HCT116 (cell line): ENCODE measurements around the gene HSPA12A. TPM values are rescaled to one million over a fixed set of nuclear protein-coding genes. Genes with fewer than 3 reads are reported as not detected.

ENCODE experiments used
- ATAC-seq: fragments of 200-7000 bp; cut with Tn5 transposase; 2 replicates; pipeline ENCODE4 v1.9.1; 2020; ENCODE audit warnings: mild to moderate bottlenecking, moderate library complexity
- BruUV-seq: library from RNA; stranded (reverse); fragments of 400-500 nt; replicated peaks from 2 replicates; lab custom pipeline; 2021; lab: Mats Ljungman, UMichigan
- CTCF ChIA-PET: fragments of 300-600 bp; sonication (Branson Sonifier 250); formaldehyde crosslinking; loops from one replicate; lab custom pipeline; 2021; ENCODE audit warnings: antibody characterized with exemption; lab: Charles Lee
- POLR2A ChIA-PET: fragments of 300-600, 350-600 bp; sonication (Branson Sonifier 250); formaldehyde crosslinking; loops from one replicate; lab custom pipeline; 2021; ENCODE audit warnings: antibody characterized with exemption; lab: Charles Lee
- RAD21 ChIA-PET, 2 experiments: fragments of 300-600 bp; sonication (Branson Sonifier 250); formaldehyde crosslinking; loops; one replicate each; lab custom pipeline; 2023; ENCODE audit warnings: low total read pairs in 2 of 2; ENCODE audit not compliant: uncharacterized antibody in 2 of 2, unreplicated experiment in 2 of 2, low non-redundant PET in 1 of 2; lab: Charles Lee
- DNase-seq: peaks from one replicate; pipeline ENCODE4 v3.0.0-alpha.2; 2010; ENCODE audit warnings: low read depth, low spot score
- H2AFZ ChIP-seq: fragments of 200-600 bp; shearing (Covaris generic), sonication (generic); 2 replicates; pipeline ENCODE4 v1.6.1; 2017; ENCODE audit warnings: low read depth, mixed run types, mixed read lengths, antibody characterized with exemption, low read length; ENCODE audit not compliant: poor library complexity, severe bottlenecking
- H3K27ac ChIP-seq: 2 replicates; pipeline ENCODE4 v1.5.1; 2012; ENCODE audit warnings: low read depth, low read length
- H3K27me3 ChIP-seq: fragments of 200-600 bp; sonication (generic); 2 replicates; pipeline ENCODE4 v1.6.1; 2016; ENCODE audit warnings: mixed run types, low read length, mixed read lengths; ENCODE audit not compliant: insufficient read depth
- H3K36me3 ChIP-seq, 2 experiments: fragments of 200-500 bp in 1 of 2; fragments of 200-600 bp in 1 of 2; sonication (Bioruptor generic) in 1 of 2; sonication (generic) in 1 of 2; 2 replicates each; pipeline versions ENCODE4 v1.5.1 to v1.6.1; 2014 to 2016; ENCODE audit warnings: low read length in 2 of 2, inconsistent platforms in 1 of 2, mixed read lengths in 1 of 2, mixed run types in 1 of 2; ENCODE audit not compliant: insufficient read depth in 2 of 2, control insufficient read depth in 1 of 2
- H3K4me1 ChIP-seq, 2 experiments: fragments of 200-600 bp in 1 of 2; sonication (generic) in 1 of 2; 2 replicates each; pipeline versions ENCODE4 v1.5.1 to v1.6.1; 2012 to 2017; ENCODE audit warnings: low read length in 2 of 2, inconsistent platforms in 1 of 2, mild to moderate bottlenecking in 1 of 2, mixed read lengths in 1 of 2, mixed run types in 1 of 2, moderate library complexity in 1 of 2; ENCODE audit not compliant: insufficient read depth in 2 of 2, control insufficient read depth in 1 of 2
- H3K4me2 ChIP-seq: fragments of 200-600 bp; sonication (generic); 2 replicates; pipeline ENCODE4 v1.6.1; 2017; ENCODE audit warnings: mixed run types, low read length, mixed read lengths
- H3K4me3 ChIP-seq, 2 experiments: fragments of 200-600 bp in 1 of 2; sonication (generic) in 1 of 2; replicated peaks in 1 of 2; 2 replicates each; pipeline ENCODE4 v1.5.1; 2011 to 2016; ENCODE audit warnings: low read length in 2 of 2, control low read depth in 1 of 2, low read depth in 1 of 2, mild to moderate bottlenecking in 1 of 2, mixed read lengths in 1 of 2, mixed run types in 1 of 2
- H3K79me2 ChIP-seq: fragments of 200-600 bp; sonication (generic); 2 replicates; pipeline ENCODE4 v1.6.1; 2017; ENCODE audit warnings: mild to moderate bottlenecking, mixed run types, low read length, moderate library complexity, mixed read lengths; ENCODE audit not compliant: insufficient read depth
- H3K9ac ChIP-seq: fragments of 200-600 bp; sonication (generic); 2 replicates; pipeline ENCODE4 v1.6.1; 2016; ENCODE audit warnings: low read length, mixed read lengths
- H3K9me2 ChIP-seq: fragments of 200-600 bp; sonication (generic), shearing (Covaris generic); 2 replicates; pipeline ENCODE4 v1.6.1; 2017; ENCODE audit warnings: mixed run types, mild to moderate bottlenecking, moderate library complexity; ENCODE audit not compliant: insufficient read depth
- H3K9me3 ChIP-seq, 2 experiments: fragments of 200-500 bp in 1 of 2; fragments of 200-600 bp in 1 of 2; sonication (Bioruptor generic) in 1 of 2; sonication (generic) in 1 of 2; 2 replicates each; pipeline ENCODE4 v1.6.1; 2014 to 2017; ENCODE audit warnings: low read length in 2 of 2, mixed read lengths in 2 of 2, inconsistent platforms in 1 of 2, low read depth in 1 of 2, mild to moderate bottlenecking in 1 of 2, mixed run types in 1 of 2, moderate library complexity in 1 of 2; ENCODE audit not compliant: control insufficient read depth in 1 of 2, insufficient read depth in 1 of 2
- H4K20me1 ChIP-seq: fragments of 200-600 bp; sonication (generic), shearing (Covaris generic); 2 replicates; pipeline ENCODE4 v1.6.1; 2017; ENCODE audit warnings: mixed run types, mild to moderate bottlenecking, moderate library complexity; ENCODE audit not compliant: insufficient read depth
- ATF3 ChIP-seq: IDR thresholded peaks from 2 replicates; pipeline ENCODE4 v1.6.1; 2012
- CEBPB ChIP-seq: IDR thresholded peaks from 2 replicates; pipeline ENCODE4 v1.6.1; 2012; ENCODE audit warnings: low read depth
- CTCF ChIP-seq, 3 experiments: fragments of 200-600 bp in 1 of 3; sonication (generic) in 1 of 3; IDR thresholded peaks in 2 of 3; conservative IDR thresholded peaks in 1 of 3; 2 replicates each; pipeline ENCODE4 v1.5.1; 2012 to 2017; ENCODE audit warnings: low read depth in 2 of 3, low read length in 2 of 3, antibody characterized with exemption in 1 of 3, borderline replicate concordance in 1 of 3, control low read depth in 1 of 3, mild to moderate bottlenecking in 1 of 3, mixed read lengths in 1 of 3, mixed run types in 1 of 3, moderate library complexity in 1 of 3; ENCODE audit not compliant: insufficient read depth in 1 of 3
- ELF1 ChIP-seq: IDR thresholded peaks from 2 replicates; pipeline ENCODE4 v1.6.1; 2012; ENCODE audit warnings: low read depth, borderline replicate concordance
- EZH2phosphoT487 ChIP-seq: fragments of 200-600 bp; IDR thresholded peaks from 2 replicates; pipeline ENCODE4 v1.6.1; 2018; ENCODE audit warnings: antibody characterized with exemption, borderline replicate concordance
- FOSL1 ChIP-seq: IDR thresholded peaks from 2 replicates; pipeline ENCODE4 v1.6.1; 2012; ENCODE audit warnings: low read depth
- JUND ChIP-seq: IDR thresholded peaks from 2 replicates; pipeline ENCODE4 v1.6.1; 2012
- POLR2AphosphoS5 ChIP-seq: IDR thresholded peaks from 2 replicates; pipeline ENCODE4 v1.6.1; 2011; ENCODE audit warnings: mild to moderate bottlenecking, low read depth, low read length, moderate library complexity
- RAD21 ChIP-seq: IDR thresholded peaks from 2 replicates; pipeline ENCODE4 v1.6.1; 2012; ENCODE audit warnings: low read depth, mild to moderate bottlenecking
- REST ChIP-seq: IDR thresholded peaks from 2 replicates; pipeline ENCODE4 v1.6.1; 2012; ENCODE audit warnings: low read depth
- SIN3A ChIP-seq: IDR thresholded peaks from 2 replicates; pipeline ENCODE4 v1.6.1; 2012; ENCODE audit warnings: low read depth
- SRF ChIP-seq: IDR thresholded peaks from 2 replicates; pipeline ENCODE4 v1.6.1; 2012; ENCODE audit warnings: low read depth
- YY1 ChIP-seq: IDR thresholded peaks from 2 replicates; pipeline ENCODE4 v1.6.1; 2011; ENCODE audit warnings: low read length, low read depth, moderate library complexity, mild to moderate bottlenecking; ENCODE audit not compliant: insufficient replicate concordance; ENCODE audit errors: extremely low read depth
- ZBTB33 ChIP-seq: IDR thresholded peaks from 2 replicates; pipeline ENCODE4 v1.6.1; 2011; ENCODE audit warnings: mild to moderate bottlenecking, low read length, moderate library complexity; ENCODE audit not compliant: insufficient replicate concordance; ENCODE audit errors: extremely low read depth
- ZFX ChIP-seq: fragments of 450-650 bp; IDR thresholded peaks from 2 replicates; pipeline ENCODE4 v1.6.1; 2017
- intact Hi-C: fragments of 100-400 bp; cut with micrococcal nuclease; formaldehyde crosslinking; loops from 2 replicates; pipeline ENCODE4 v1.10.0; 2022
- total RNA-seq: library from RNA; stranded (reverse); gene quantifications from one replicate; pipeline ENCODE4 v1.2.1, GENCODE V29; 2021; ENCODE audit not compliant: unreplicated experiment

HSPA12A gene
- total RNA-seq, 1 experiment from 2014 or later, result 19.8 TPM

DNA sequence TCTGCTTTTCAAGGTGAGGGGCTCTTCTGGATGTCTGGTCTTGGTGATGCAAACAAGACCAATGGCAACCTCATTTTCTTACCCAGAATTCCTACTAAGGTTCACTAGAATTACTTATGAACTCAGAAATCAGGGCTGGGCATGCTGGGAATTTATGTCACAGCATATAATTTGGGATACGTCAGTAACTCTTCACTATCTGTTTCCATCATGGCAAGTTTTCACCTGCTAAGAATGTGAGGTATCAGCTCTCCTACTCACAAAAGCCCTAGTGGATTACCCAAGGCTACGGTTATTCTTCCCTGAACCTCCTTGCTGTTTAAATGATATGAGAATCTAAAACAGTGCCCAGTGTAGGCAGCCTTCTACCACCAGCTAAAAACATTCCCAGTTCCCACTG is 68.5 kb downstream of the HSPA12A start:
- Histone ChIP-seq H3K27ac (no peak overlapping the region), H3K4me1 (peaks cover 0 to 12% of the 10 kb centered on the region in 2 experiments; a peak in 1 of 4 replicates), H3K9me3 (no peaks in the 10 kb centered on the region), H3K36me3 (no peaks in the 10 kb centered on the region), H4K20me1 (no peaks in the 10 kb centered on the region), H3K27me3 (no peaks in the 10 kb centered on the region), H3K4me3 (no peak overlapping the region), H3K79me2 (no peaks in the 10 kb centered on the region), H2AFZ (no peak overlapping the region), H3K9ac (no peak overlapping the region), H3K9me2 (no peaks in the 10 kb centered on the region), H3K4me2 (no peak overlapping the region)
- DNase-seq, result no peak
- no peak for ATAC-seq
- TF ChIP-seq JUND, result no peak
- TF ChIP-seq POLR2AphosphoS5, result no peak
- no peak for TF ChIP-seq EZH2phosphoT487
- no peak for TF ChIP-seq ZBTB33
- TF ChIP-seq RAD21, result no peak
- TF ChIP-seq REST, result no peak
- no peak for TF ChIP-seq FOSL1
- TF ChIP-seq SIN3A, result no peak
- no peak for TF ChIP-seq ZFX
- no peak for TF ChIP-seq CEBPB
- TF ChIP-seq ELF1, result no peak
- no peak for TF ChIP-seq SRF
- no peak for TF ChIP-seq CTCF (IDR thresholded peaks at IDR 0.05 in 2 of 3, conservative IDR thresholded peaks at IDR 0.05 in 1 of 3; ENCODE audit: borderline replicate concordance in 1 of 3, insufficient read depth in 1 of 3, low read depth in 2 of 3, low read length in 2 of 3)
- no peak for TF ChIP-seq YY1
- TF ChIP-seq ATF3, result no peak
- RAD21 ChIA-PET, result no interaction called here
- TSS peak; percentile 21 for BruUV-seq
- CTCF ChIA-PET, result no interaction called here
- intact Hi-C loops, result no loop called here
- POLR2A ChIA-PET, result no interaction called here
